ENCODE results near the gene APBB2.

GRCh38 chr4:41145571-41146078, 68.7 kb downstream of the APBB2 start:
- TF ChIP-seq EZH2 (IDR thresholded peaks at IDR 0.05; ENCODE audit: insufficient read depth, poor library complexity, severe bottlenecking) (no peak), EZH2phosphoT487 (IDR thresholded peaks at IDR 0.05; ENCODE audit: insufficient read depth, low read depth) (no peak)
